NCI-H1930 (cell line): ENCODE measurements around the gene FOXS1.
A peak's percentile ranks its signal among the peaks of the same experiment; 100 is the strongest.

ENCODE experiments used
- DNase-seq, 2 experiments: peaks; one replicate each; lab custom pipeline; 2025; lab: John Stamatoyannopoulos, UW

The FOXS1 gene

DNA sequence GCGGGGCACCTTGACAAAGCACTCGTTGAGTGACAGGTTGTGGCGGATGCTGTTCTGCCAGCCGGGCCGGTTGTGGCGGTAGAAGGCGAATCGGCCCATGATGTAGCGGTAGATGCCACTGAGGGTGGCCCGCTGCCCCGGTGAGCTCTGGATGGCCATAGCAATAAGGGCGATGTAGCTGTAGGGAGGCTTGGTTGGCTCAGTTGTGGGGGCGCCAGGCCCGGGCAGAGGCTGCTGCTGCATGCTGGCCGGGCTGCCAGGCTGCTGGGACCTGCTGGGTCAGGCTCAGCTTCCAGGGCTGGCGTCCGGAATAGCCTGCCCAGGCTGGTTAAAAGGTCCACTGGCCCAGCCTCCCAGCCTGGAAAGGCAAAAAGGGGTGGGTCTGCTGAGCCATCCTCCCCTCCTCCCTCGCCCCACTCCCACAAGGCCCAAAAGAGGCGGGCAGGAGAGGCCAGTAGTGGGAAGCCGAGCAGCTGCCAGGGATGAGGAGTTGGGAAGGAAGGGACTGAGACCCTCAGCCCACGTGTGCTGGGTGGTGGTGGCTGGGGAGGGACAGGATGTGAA lies at the start of gene FOXS1:
TSS of gene FOXS1 (minus strand) at position 305 of the 564 bp plus-strand sequence. CDS start at position 243, 62 bp downstream.
- no peak for DNase-seq

- DNase-seq, result no peak
Measured at GRCh38 chr20:31890646-31891045, 45.2 kb upstream of the FOXS1 start.

DNA sequence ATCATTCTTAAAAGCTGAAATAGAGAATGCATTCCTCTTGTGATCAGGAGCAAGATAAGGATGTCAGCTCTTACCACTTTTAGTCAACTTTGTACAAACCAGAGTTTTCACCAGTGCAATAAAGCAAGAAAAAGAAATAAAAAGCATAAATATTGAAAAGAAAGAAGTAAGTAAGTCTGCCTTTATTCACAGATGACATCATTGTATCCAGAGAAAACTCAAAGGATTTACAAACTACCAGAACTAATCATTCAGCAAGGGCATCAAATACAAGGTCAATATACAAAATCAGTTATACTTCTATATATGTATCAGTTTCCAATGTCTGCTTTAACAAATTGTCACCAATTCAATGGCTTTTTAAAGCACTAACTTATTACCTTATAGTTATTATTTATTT lies 38.4 kb upstream of the FOXS1 start:
- no peak for DNase-seq

DNA sequence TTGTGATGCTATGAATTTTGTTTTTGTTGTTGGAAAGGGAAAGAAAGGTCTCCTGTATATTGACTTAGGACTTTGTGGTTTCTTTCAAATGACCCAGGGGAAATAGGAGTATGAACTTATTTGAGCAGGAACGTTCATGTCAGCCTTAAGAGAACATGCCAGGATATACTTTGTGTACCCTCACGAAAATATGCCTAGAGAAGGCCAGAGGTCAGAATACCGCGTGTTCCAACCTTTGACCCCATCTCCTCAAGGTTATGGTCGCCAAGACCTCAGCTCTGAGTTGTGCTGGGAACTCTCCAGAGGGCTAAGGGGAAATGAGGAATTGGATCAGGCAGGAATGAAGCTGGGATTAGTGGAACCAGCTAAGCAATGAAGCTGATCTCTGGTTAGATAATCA lies 36.5 kb upstream of the FOXS1 start:
- no peak for DNase-seq

- DNase-seq, result peak; percentile 95 to 98
Measured at GRCh38 chr20:31879143-31879987, 34.0 kb upstream of the FOXS1 start.

DNA sequence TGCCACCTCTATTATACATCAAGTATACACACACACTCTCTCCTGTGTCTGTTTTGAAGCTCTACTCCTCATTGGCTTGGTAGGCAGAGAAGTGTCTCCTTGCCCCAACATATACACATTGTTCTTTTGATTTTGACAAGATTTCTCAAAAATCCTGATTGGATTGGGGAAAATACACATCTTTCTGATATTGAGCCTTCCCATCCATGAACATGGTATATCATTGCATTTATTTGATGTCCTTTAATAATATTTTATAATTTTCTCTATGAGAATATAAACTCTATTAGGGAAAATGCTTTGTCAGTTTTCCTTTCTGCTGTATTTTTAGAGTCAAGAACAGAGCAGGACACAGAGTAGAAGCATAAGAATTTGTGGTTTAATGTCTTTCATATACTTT lies 32.3 kb upstream of the FOXS1 start:
- no peak for DNase-seq

GRCh38 chr20:31875671-31876070 lies 30.3 kb upstream of the FOXS1 start:
- no peak for DNase-seq

DNA sequence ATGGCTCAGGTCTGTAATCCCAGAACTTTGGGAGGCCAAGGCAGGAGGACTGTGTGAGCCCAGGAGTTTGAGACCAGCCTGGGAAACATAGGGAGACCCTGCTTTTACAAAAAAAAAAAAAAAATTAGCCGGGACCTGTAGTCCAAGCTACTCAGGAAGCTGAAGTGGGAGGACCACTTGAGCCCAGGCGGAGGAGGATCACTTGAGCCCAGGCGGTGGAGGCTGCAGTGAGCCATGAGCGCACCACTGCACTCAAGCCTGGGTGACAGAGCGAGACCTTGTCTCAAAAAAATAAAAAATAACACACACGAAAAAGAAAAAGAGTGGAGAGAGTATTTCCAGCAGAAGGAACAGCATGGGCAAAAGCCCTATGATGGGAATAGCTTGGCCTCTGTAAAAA lies 27.0 kb upstream of the FOXS1 start:
- no peak for DNase-seq

DNA sequence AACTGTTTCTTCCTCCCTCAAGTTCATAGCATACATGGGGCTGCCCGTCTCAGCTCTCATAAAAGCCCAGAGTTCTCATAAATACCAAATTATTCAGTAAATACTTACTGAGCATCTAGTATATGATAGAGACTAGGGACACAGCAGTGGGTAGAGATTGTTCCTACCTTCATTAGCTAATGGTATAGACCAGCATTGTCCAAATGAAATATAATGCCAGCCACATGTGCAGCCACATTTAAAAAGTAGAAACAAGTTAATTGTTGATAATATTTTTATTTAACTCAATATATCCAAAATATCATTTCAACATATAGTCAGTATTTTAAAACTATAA lies 26.2 kb upstream of the FOXS1 start:
- no peak for DNase-seq

GRCh38 chr20:31870726-31871617 lies 25.6 kb upstream of the FOXS1 start:
- DNase-seq, result no peak

GRCh38 chr20:31869942-31870725 lies 24.7 kb upstream of the FOXS1 start, which contains the start of the genes DUSP15 and TTLL9:
DUSP15 (minus strand) TSS chr20:31870527; CDS start chr20:31870337, 190 bp downstream.
TTLL9 (plus strand) TSS chr20:31870634; CDS start chr20:31871127, 493 bp downstream.
- peak in 1 of 2 experiments; percentile 37 for DNase-seq

GRCh38 chr20:31869673-31869941 lies 24.2 kb upstream of the FOXS1 start:
- DNase-seq, result no peak

DNA sequence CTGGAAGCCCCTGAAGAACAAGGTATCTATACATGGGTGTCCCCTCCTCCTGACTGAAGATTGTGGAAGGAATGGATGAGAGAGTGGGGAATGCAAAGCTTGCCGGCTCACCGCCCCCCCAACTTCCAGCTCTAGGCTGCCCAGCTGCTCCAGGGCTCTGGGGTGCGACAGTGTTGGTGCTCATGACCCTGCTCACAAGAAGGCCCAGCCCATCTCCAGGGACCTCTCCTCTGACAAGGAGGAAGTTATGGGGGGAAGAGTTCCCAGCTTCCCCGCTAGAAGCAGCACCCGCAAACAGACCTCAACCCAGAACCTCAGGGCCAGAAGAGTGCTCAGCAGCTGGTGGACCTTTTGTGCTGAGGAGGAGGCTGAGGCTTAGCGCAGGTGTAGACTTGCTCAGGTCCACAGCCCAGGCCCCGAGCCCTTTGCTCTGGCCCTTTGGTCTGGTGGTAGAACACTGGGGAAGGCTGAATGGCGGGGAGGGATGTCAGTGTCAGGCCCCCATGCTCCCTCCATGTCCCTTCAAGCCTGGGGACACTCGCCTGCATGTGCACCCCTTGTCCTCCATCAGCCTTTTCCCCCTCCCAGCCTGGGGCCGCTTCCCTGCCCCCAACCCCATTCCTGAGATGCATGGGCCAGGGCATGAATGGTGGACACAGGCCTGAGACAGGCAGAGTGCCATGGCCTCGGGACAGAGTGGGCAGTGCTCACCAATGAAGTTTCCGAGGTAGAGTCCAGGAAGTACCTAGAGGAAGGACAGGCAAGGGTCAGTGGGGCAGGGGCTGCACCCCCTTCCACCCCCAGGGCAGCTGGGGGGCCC lies 23.7 kb upstream of the FOXS1 start:
- no peak for DNase-seq

DNA sequence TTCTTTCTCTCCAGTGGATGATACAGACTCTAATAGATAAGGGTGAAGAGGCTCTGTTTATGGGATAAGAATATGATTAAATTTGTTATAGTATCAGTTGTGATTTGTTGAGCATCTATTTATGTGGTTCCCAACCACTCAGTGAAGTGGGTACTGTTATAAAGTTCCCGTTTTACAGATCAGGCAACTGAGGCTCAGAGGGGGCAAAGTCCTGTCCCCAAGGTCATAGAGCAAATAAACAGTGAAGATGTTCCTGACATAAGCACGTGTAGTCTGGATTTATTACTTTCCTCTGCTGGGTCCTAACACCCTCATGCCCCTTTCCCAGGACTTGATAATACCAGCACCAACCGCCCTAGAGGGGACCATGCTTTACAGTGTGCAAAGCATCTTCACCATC lies 20.8 kb upstream of the FOXS1 start:
- DNase-seq, result no peak

- no peak for DNase-seq
Measured at GRCh38 chr20:31864521-31865400, 19.4 kb upstream of the FOXS1 start.

GRCh38 chr20:31863296-31864085 lies 18.1 kb upstream of the FOXS1 start:
- no peak for DNase-seq

GRCh38 chr20:31862506-31862905 lies 17.1 kb upstream of the FOXS1 start:
- no peak for DNase-seq

DNA sequence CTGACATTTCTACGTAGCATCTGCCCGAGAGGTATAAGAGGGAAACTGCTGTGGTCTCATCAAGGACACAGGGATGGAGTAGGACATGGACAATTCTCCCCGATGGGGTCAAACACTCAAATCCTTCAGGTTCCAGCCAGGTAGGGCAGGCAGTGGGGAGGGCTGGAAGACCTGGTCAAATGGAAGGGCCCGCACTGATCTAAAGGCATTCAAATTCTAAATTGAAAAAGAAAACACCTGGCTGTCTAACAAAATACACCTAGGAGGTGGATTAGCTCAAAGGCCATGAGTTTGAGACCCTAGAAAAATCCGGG lies 16.7 kb upstream of the FOXS1 start:
- DNase-seq, result no peak

GRCh38 chr20:31861385-31862156 lies 16.2 kb upstream of the FOXS1 start:
- DNase-seq, result peak; percentile 81 to 82
